Ishikawa (cell line): ENCODE data around the gene ASIP.

Experiments used
- CEBPB ChIP-seq: IDR thresholded peaks from 2 replicates; pipeline ENCODE4 v1.6.1; 2012
- CREB1 ChIP-seq: IDR thresholded peaks from 2 replicates; pipeline ENCODE4 v1.6.1; 2012; ENCODE audit warnings: low read depth
- EGR1 ChIP-seq: IDR thresholded peaks from 2 replicates; pipeline ENCODE4 v1.6.1; 2012
- EP300 ChIP-seq: IDR thresholded peaks from 2 replicates; pipeline ENCODE4 v1.6.1; 2012; ENCODE audit warnings: borderline replicate concordance
- FOXM1 ChIP-seq: IDR thresholded peaks from 2 replicates; pipeline ENCODE4 v1.6.1; 2012; ENCODE audit warnings: low read depth, borderline replicate concordance
- MAX ChIP-seq: IDR thresholded peaks from 2 replicates; pipeline ENCODE4 v1.6.1; 2012
- NFIC ChIP-seq: IDR thresholded peaks from 2 replicates; pipeline ENCODE4 v1.6.1; 2012
- RAD21 ChIP-seq: IDR thresholded peaks from 2 replicates; pipeline ENCODE4 v1.6.1; 2012; ENCODE audit warnings: low read depth
- REST ChIP-seq: IDR thresholded peaks from 2 replicates; pipeline ENCODE4 v1.6.1; 2012; ENCODE audit warnings: low read depth, mild to moderate bottlenecking
- TAF1 ChIP-seq: IDR thresholded peaks from 2 replicates; pipeline ENCODE4 v1.6.1; 2012; ENCODE audit warnings: low read depth, mild to moderate bottlenecking
- TCF12 ChIP-seq: IDR thresholded peaks from 2 replicates; pipeline ENCODE4 v1.6.1; 2012; ENCODE audit warnings: low read depth
- TEAD4 ChIP-seq: IDR thresholded peaks from 2 replicates; pipeline ENCODE4 v1.6.1; 2012
- USF1 ChIP-seq: IDR thresholded peaks from 2 replicates; pipeline ENCODE4 v1.6.1; 2012
- ZBTB7A ChIP-seq: IDR thresholded peaks from 2 replicates; pipeline ENCODE4 v1.6.1; 2012; ENCODE audit warnings: low read depth

- TF ChIP-seq TAF1, result no peak
- TF ChIP-seq ZBTB7A, result no peak
- no peak for TF ChIP-seq TEAD4
- no peak for TF ChIP-seq CEBPB
- TF ChIP-seq EP300, result no peak
- no peak for TF ChIP-seq REST
- no peak for TF ChIP-seq NFIC
- TF ChIP-seq RAD21, result no peak
- TF ChIP-seq CREB1, result no peak
- no peak for TF ChIP-seq EGR1
- TF ChIP-seq MAX, result no peak
- TF ChIP-seq TCF12, result no peak
- no peak for TF ChIP-seq FOXM1
- no peak for TF ChIP-seq USF1
These were observed 49.2 kb downstream of the ASIP start for GRCh38 chr20:34290471-34290870.
